Fibroblast of mammary gland (primary cell): ENCODE data around the gene PIK3C2G.

Source experiments
- DNase-seq: peaks from one replicate; pipeline ENCODE4 v3.0.0-alpha.2; 2010; ENCODE audit warnings: low read depth
- H3K4me3 ChIP-seq: 2 replicates; pipeline ENCODE4 v1.5.1; 2011; ENCODE audit warnings: low read depth, mild to moderate bottlenecking, low read length, moderate library complexity; ENCODE audit not compliant: control insufficient read depth
- CTCF ChIP-seq: conservative IDR thresholded peaks from 2 replicates; pipeline ENCODE4 v1.5.1; 2011; ENCODE audit warnings: low read depth, low read length, inconsistent platforms; ENCODE audit not compliant: control insufficient read depth, insufficient read depth

The PIK3C2G gene

GRCh38 chr12:18591473-18591872, 330.2 kb downstream of the PIK3C2G start:
- no peak for DNase-seq
- no peak for TF ChIP-seq CTCF
- no peak overlapping the region for H3K4me3 ChIP-seq

- TF ChIP-seq CTCF: no peak
- DNase-seq: no peak
These were observed 334.1 kb downstream of the PIK3C2G start for GRCh38 chr12:18595412-18595811.

GRCh38 chr12:18601962-18602361, 340.6 kb downstream of the PIK3C2G start:
- TF ChIP-seq CTCF: no peak
- DNase-seq: no peak
- no peak overlapping the region for H3K4me3 ChIP-seq

More at GRCh38 chr12:18595412-18595811, 334.1 kb downstream of the PIK3C2G start:
- no peak overlapping the region for H3K4me3 ChIP-seq

- no peak for DNase-seq
- H3K4me3 ChIP-seq: no peak overlapping the region
- no peak for TF ChIP-seq CTCF
These were observed 351.7 kb downstream of the PIK3C2G start for GRCh38 chr12:18612971-18613370.

GRCh38 chr12:18620986-18621385, 359.7 kb downstream of the PIK3C2G start:
- no peak overlapping the region for H3K4me3 ChIP-seq
- DNase-seq: no peak
- TF ChIP-seq CTCF: no peak

- no peak overlapping the region for H3K4me3 ChIP-seq
- DNase-seq: no peak
- TF ChIP-seq CTCF: no peak
These were observed 368.1 kb downstream of the PIK3C2G start for GRCh38 chr12:18629445-18629844.

- no peak overlapping the region for H3K4me3 ChIP-seq
- no peak for TF ChIP-seq CTCF
- no peak for DNase-seq
These were observed 368.6 kb downstream of the PIK3C2G start for GRCh38 chr12:18629916-18630315.
